ENCODE measurements around the gene CALHM6. TPM values are rescaled to one million over a fixed set of nuclear protein-coding genes. Genes with fewer than 3 reads are reported as not detected.

The CALHM6 gene
- polyA plus RNA-seq, 3 donors = 47.7 to 367 (median 261) TPM

- Histone ChIP-seq H3K36me3 (replicated peaks in 1 of 2; ENCODE audit: control insufficient read depth in 1 of 2, insufficient read depth in 2 of 2, low read length in 2 of 2) (no peaks in the 10 kb centered on the region), H3K79me2 (ENCODE audit: insufficient read depth, low read length) (no peaks in the 10 kb centered on the region), H3K9ac (ENCODE audit: insufficient read depth, low read length, poor library complexity, severe bottlenecking) (no peak overlapping the region), H3K4me1 (ENCODE audit: control insufficient read depth in 1 of 2, insufficient read depth in 2 of 2, low read length in 2 of 2) (peaks cover 42 to 61% of the 10 kb centered on the region in 2 donors), H3K27me3 (ENCODE audit: control insufficient read depth in 2 of 2, insufficient read depth in 2 of 2, low read length in 2 of 2) (no peaks in the 10 kb centered on the region), H3K9me3 (replicated peaks in 1 of 2; ENCODE audit: control insufficient read depth in 1 of 2, insufficient read depth in 1 of 2, low read length in 2 of 2) (no peaks in the 10 kb centered on the region), H2AFZ (ENCODE audit: insufficient read depth, low read depth, low read length, poor library complexity, severe bottlenecking) (no peak overlapping the region), H3K4me3 (replicated peaks in 1 of 3; ENCODE audit: low read depth in 2 of 3, low read length in 3 of 3) (no peak overlapping the region), H3K4me2 (replicated peaks; ENCODE audit: extremely low read depth, low read length, poor library complexity, severe bottlenecking) (no peak overlapping the region), H3K27ac (ENCODE audit: low read depth in 1 of 2, low read length in 2 of 2) (no peak overlapping the region), H4K20me1 (ENCODE audit: insufficient read depth, low read length) (no peaks in the 10 kb centered on the region)
- Mint-ChIP-seq H3K27me3 (ENCODE audit: low read depth in 3 of 3) (peaks cover 0 to 2% (median 0%) of the 10 kb centered on the region in 3 donors), H3K4me3 (no peak overlapping the region), H3K27ac (peak overlapping the region in 4 of 7 donors; percentile 9 to 69 (median 36)), H3K9me3 (peaks cover 0 to 2% (median 0%) of the 10 kb centered on the region in 7 donors), H3K36me3 (no peaks in the 10 kb centered on the region), H3K4me1 (peaks cover 53% of the 10 kb centered on the region)
- WGBS (ENCODE audit: insufficient coverage) = 71% methylated on average over 5 of the region's 5 CpGs
- no peak for DNase-seq
- intact Hi-C loops (cut with micrococcal nuclease) = loop anchor here (5.0 to 10.0 kb wide), 4 partner anchors 58 to 150 kb away; partner anchors contain the start of gene DSE (in 1 of the 2)
- no peak for TF ChIP-seq CTCF (IDR thresholded peaks at IDR 0.05)
Observed at GRCh38 chr6:116445102-116445501, 16.1 kb upstream of the CALHM6 start.

GRCh38 chr6:116446399-116446798 is 14.8 kb upstream of the CALHM6 start:
- Histone ChIP-seq H3K9me3 (replicated peaks in 1 of 2; ENCODE audit: control insufficient read depth in 1 of 2, insufficient read depth in 1 of 2, low read length in 2 of 2) (no peaks in the 10 kb centered on the region), H3K9ac (ENCODE audit: insufficient read depth, low read length, poor library complexity, severe bottlenecking) (no peak overlapping the region), H3K79me2 (ENCODE audit: insufficient read depth, low read length) (no peaks in the 10 kb centered on the region), H4K20me1 (ENCODE audit: insufficient read depth, low read length) (no peaks in the 10 kb centered on the region), H3K4me3 (replicated peaks in 1 of 3; ENCODE audit: low read depth in 2 of 3, low read length in 3 of 3) (no peak overlapping the region), H3K27me3 (ENCODE audit: control insufficient read depth in 2 of 2, insufficient read depth in 2 of 2, low read length in 2 of 2) (no peaks in the 10 kb centered on the region), H3K36me3 (replicated peaks in 1 of 2; ENCODE audit: control insufficient read depth in 1 of 2, insufficient read depth in 2 of 2, low read length in 2 of 2) (no peaks in the 10 kb centered on the region), H3K4me2 (replicated peaks; ENCODE audit: extremely low read depth, low read length, poor library complexity, severe bottlenecking) (peak overlapping the region; percentile 37), H2AFZ (ENCODE audit: insufficient read depth, low read depth, low read length, poor library complexity, severe bottlenecking) (no peak overlapping the region), H3K27ac (ENCODE audit: low read depth in 1 of 2, low read length in 2 of 2) (peak overlapping the region; percentile 65 to 91), H3K4me1 (ENCODE audit: control insufficient read depth in 1 of 2, insufficient read depth in 2 of 2, low read length in 2 of 2) (peaks cover 55 to 74% of the 10 kb centered on the region in 2 donors)
- no peak for TF ChIP-seq CTCF (IDR thresholded peaks at IDR 0.05)
- Mint-ChIP-seq H3K27me3 (ENCODE audit: low read depth in 3 of 3) (peaks cover 0 to 2% (median 0%) of the 10 kb centered on the region in 3 donors), H3K4me3 (no peak overlapping the region), H3K27ac (peak overlapping the region; percentile 86 to 96 (median 94)), H3K36me3 (no peaks in the 10 kb centered on the region), H3K9me3 (peaks cover 0 to 2% (median 0%) of the 10 kb centered on the region in 7 donors), H3K4me1 (peaks cover 65% of the 10 kb centered on the region)
- intact Hi-C loops (cut with micrococcal nuclease) = loop anchor here (5.0 to 10.0 kb wide), 4 partner anchors 59 to 152 kb away; partner anchors contain the start of gene DSE (in 1 of the 2)
- WGBS (ENCODE audit: insufficient coverage) = no CpG with 5 or more reads among the region's 1 CpG
- peak; percentile 83 to 94 (median 92) for DNase-seq
